Loucy (cell line): ENCODE data around the gene GMIP.

ENCODE experiments used
- H2AFZ ChIP-seq: fragments of 200-600 bp; sonication (generic); 2 replicates; pipeline ENCODE4 v1.6.0; 2016; ENCODE audit warnings: antibody characterized with exemption, mild to moderate bottlenecking, low read length, moderate library complexity
- H3F3A ChIP-seq: fragments of 200-600 bp; 2 replicates; pipeline ENCODE4 v1.6.0; 2016; ENCODE audit warnings: antibody characterized with exemption, low read depth, mild to moderate bottlenecking
- H3K27me3 ChIP-seq: fragments of 200-600 bp; sonication (generic); 2 replicates; pipeline ENCODE4 v1.6.1; 2014; ENCODE audit warnings: low read length, mild to moderate bottlenecking; ENCODE audit not compliant: insufficient read depth, poor library complexity, severe bottlenecking
- H3K36me3 ChIP-seq: fragments of 200-600 bp; sonication (generic); 2 replicates; pipeline ENCODE4 v1.6.1; 2016; ENCODE audit warnings: low read length; ENCODE audit not compliant: insufficient read depth
- H3K4me1 ChIP-seq: fragments of 200-600 bp; sonication (generic); 2 replicates; pipeline ENCODE4 v1.5.1; 2014; ENCODE audit warnings: low read length, mild to moderate bottlenecking; ENCODE audit not compliant: insufficient read depth, poor library complexity, severe bottlenecking
- H3K4me2 ChIP-seq: fragments of 200-600 bp; sonication (generic); 2 replicates; pipeline ENCODE4 v1.6.0; 2014; ENCODE audit warnings: antibody characterized with exemption, low read length, low read depth, mild to moderate bottlenecking; ENCODE audit not compliant: poor library complexity, severe bottlenecking
- H3K4me3 ChIP-seq: fragments of 200-600 bp; sonication (generic); 2 replicates; pipeline ENCODE4 v1.5.1; 2014; ENCODE audit warnings: low read length, mild to moderate bottlenecking, mixed read lengths; ENCODE audit not compliant: poor library complexity, severe bottlenecking
- H3K79me2 ChIP-seq: fragments of 200-600 bp; sonication (generic); 2 replicates; pipeline ENCODE4 v1.6.1; 2014; ENCODE audit warnings: low read length; ENCODE audit not compliant: insufficient read depth
- H3K9ac ChIP-seq: fragments of 200-600 bp; sonication (generic); 2 replicates; pipeline ENCODE4 v1.6.0; 2014; ENCODE audit warnings: mild to moderate bottlenecking, low read depth, low read length, moderate library complexity; ENCODE audit not compliant: poor library complexity, severe bottlenecking
- H3K9me2 ChIP-seq: fragments of 200-600 bp; sonication (generic); replicated peaks from 2 replicates; pipeline ENCODE4 v1.6.1; 2016; ENCODE audit warnings: low read depth, low read length, mixed read lengths
- H3K9me3 ChIP-seq: fragments of 200-600 bp; sonication (generic); 2 replicates; pipeline ENCODE4 v1.6.1; 2014; ENCODE audit warnings: mild to moderate bottlenecking, antibody characterized with exemption, low read length, low read depth; ENCODE audit not compliant: insufficient read depth
- H4K20me1 ChIP-seq: fragments of 200-600 bp; sonication (generic); 2 replicates; pipeline ENCODE4 v1.6.0; 2014; ENCODE audit warnings: antibody characterized with exemption, low read length, mild to moderate bottlenecking; ENCODE audit not compliant: insufficient read depth, poor library complexity, severe bottlenecking
- EZH2phosphoT487 ChIP-seq: fragments of 200-600 bp; IDR thresholded peaks from 2 replicates; pipeline ENCODE4 v1.6.1; 2018; ENCODE audit warnings: antibody characterized with exemption, mild to moderate bottlenecking, moderate library complexity, borderline replicate concordance
- TF ChIP-seq, protein P1 (sequence below): fragments of 200-600 bp; sonication (generic); conservative IDR thresholded peaks from 2 replicates; pipeline ENCODE4 v1.5.1; 2014; ENCODE audit warnings: mild to moderate bottlenecking, antibody characterized with exemption, low read length

Gene GMIP

DNA sequence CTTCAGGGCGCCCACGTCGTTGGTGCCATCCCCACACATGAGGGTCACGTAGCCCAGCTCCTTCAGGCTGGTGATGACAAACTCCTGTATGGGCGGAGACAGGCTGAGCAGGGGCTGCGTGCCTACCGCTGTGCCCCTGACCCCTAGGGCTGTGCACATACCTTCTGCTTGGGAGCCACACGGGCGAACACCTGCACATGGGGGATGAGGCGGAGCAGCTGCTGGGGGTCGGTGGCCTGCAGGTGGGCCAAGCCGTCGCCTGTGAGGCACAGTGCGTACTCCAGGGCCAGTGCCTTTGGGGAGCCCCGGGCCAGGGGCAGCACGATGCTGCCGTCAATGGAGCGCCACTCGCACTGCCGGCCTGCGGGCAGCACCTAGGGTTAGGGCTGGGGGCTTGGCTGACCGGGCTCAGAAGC lies 6.1 kb upstream of the GMIP start:
- Histone ChIP-seq H3K4me1 (no peaks in the 10 kb centered on the region), H2AFZ (no peak overlapping the region), H3K9me2 (no peaks in the 10 kb centered on the region), H3K9ac (no peak overlapping the region), H3K4me2 (no peak overlapping the region), H3K27me3 (no peaks in the 10 kb centered on the region), H3K36me3 (peaks cover 68% of the 10 kb centered on the region; the same call in 1 of the 2 replicates), H4K20me1 (no peaks in the 10 kb centered on the region), H3K4me3 (no peak overlapping the region), H3F3A (no peaks in the 10 kb centered on the region), H3K9me3 (no peaks in the 10 kb centered on the region), H3K79me2 (no peaks in the 10 kb centered on the region)
- TF ChIP-seq, protein P1, sequence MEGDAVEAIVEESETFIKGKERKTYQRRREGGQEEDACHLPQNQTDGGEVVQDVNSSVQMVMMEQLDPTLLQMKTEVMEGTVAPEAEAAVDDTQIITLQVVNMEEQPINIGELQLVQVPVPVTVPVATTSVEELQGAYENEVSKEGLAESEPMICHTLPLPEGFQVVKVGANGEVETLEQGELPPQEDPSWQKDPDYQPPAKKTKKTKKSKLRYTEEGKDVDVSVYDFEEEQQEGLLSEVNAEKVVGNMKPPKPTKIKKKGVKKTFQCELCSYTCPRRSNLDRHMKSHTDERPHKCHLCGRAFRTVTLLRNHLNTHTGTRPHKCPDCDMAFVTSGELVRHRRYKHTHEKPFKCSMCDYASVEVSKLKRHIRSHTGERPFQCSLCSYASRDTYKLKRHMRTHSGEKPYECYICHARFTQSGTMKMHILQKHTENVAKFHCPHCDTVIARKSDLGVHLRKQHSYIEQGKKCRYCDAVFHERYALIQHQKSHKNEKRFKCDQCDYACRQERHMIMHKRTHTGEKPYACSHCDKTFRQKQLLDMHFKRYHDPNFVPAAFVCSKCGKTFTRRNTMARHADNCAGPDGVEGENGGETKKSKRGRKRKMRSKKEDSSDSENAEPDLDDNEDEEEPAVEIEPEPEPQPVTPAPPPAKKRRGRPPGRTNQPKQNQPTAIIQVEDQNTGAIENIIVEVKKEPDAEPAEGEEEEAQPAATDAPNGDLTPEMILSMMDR = no peak
- no peak for TF ChIP-seq EZH2phosphoT487

GRCh38 chr19:19649155-19649554 lies 5.7 kb upstream of the GMIP start:
- peaks cover 64% of the 10 kb centered on the region; the same call in 1 of the 2 replicates for H3K36me3 ChIP-seq
- TF ChIP-seq, protein P1 = no peak
- TF ChIP-seq EZH2phosphoT487 = no peak
- H3K9me3 ChIP-seq = no peaks in the 10 kb centered on the region
- H3K4me3 ChIP-seq = no peak overlapping the region
- H2AFZ ChIP-seq = no peak overlapping the region
- H3K79me2 ChIP-seq = no peaks in the 10 kb centered on the region
- H3K9me2 ChIP-seq = no peaks in the 10 kb centered on the region
- H3K9ac ChIP-seq = no peak overlapping the region
- H4K20me1 ChIP-seq = no peaks in the 10 kb centered on the region
- H3F3A ChIP-seq = no peaks in the 10 kb centered on the region
- H3K4me2 ChIP-seq = no peak overlapping the region
- H3K27me3 ChIP-seq = no peaks in the 10 kb centered on the region
- H3K4me1 ChIP-seq = no peaks in the 10 kb centered on the region

GRCh38 chr19:19647037-19647835 lies 3.8 kb upstream of the GMIP start:
- no peaks in the 10 kb centered on the region for H3F3A ChIP-seq
- H3K9ac ChIP-seq = no peak overlapping the region
- no peak overlapping the region for H3K4me3 ChIP-seq
- H3K4me2 ChIP-seq = no peak overlapping the region
- H3K4me1 ChIP-seq = peaks cover 6% of the 10 kb centered on the region
- H3K36me3 ChIP-seq = peaks cover 45% of the 10 kb centered on the region; the same call in 1 of the 2 replicates
- H3K79me2 ChIP-seq = peaks cover 10% of the 10 kb centered on the region; the same call in 1 of the 2 replicates
- no peaks in the 10 kb centered on the region for H3K27me3 ChIP-seq
- H4K20me1 ChIP-seq = no peaks in the 10 kb centered on the region
- H3K9me3 ChIP-seq = no peaks in the 10 kb centered on the region
- H3K9me2 ChIP-seq = no peaks in the 10 kb centered on the region
- no peak overlapping the region for H2AFZ ChIP-seq
- TF ChIP-seq, protein P1 = no peak
- TF ChIP-seq EZH2phosphoT487 = no peak
